Sciatic nerve (tissue), 1 donor: ENCODE measurements around the gene RPL38. TPM values are rescaled to one million over a fixed set of nuclear protein-coding genes. Genes with fewer than 3 reads are reported as not detected.

ENCODE experiments used
- total RNA-seq: library from RNA; stranded (reverse); fragmentation: NEBNext Ultra II Directional; extraction: Animal tissue kit (Norgen Biotek cat#: 25700); gene quantifications from one replicate; pipeline ENCODE4 v1.2.1, GENCODE V29; 2021
- donor health status: DM: no; HTN: no; CAD: no.

Gene RPL38
- total RNA-seq, 1 donor from 2014 or later: 796 TPM

Other genes with a start within 250 kb of the RPL38 start
- gene TTYH2, start 9.9 kb downstream of the RPL38 start, total RNA-seq: 46.7 TPM
- gene DNAI2, start 70.6 kb downstream of the RPL38 start, total RNA-seq: not detected
- 55.2 TPM for gene KIF19, start 122.5 kb downstream of the RPL38 start, total RNA-seq
- not detected for gene BTBD17, start 158.2 kb downstream of the RPL38 start, total RNA-seq
- 1.1 TPM for gene GPR142, start 163.8 kb downstream of the RPL38 start, total RNA-seq
- 62.9 TPM for gene GPRC5C, start 228.4 kb downstream of the RPL38 start, total RNA-seq